Choroid plexus epithelial cell (primary cell): ENCODE results near the gene CDKN1C.
A peak's percentile ranks its signal among the peaks of the same experiment; 100 is the strongest.

Experiments
- DNase-seq: peaks from one replicate; pipeline ENCODE4 v3.0.0-alpha.2; 2010; ENCODE audit warnings: low read depth
- H3K4me3 ChIP-seq: 2 replicates; pipeline ENCODE4 v1.5.1; 2011; ENCODE audit warnings: low read depth, mild to moderate bottlenecking, control low read depth, low read length, moderate library complexity
- TF ChIP-seq, protein P1 (sequence below): conservative IDR thresholded peaks from 2 replicates; pipeline ENCODE4 v1.5.1; 2011; ENCODE audit warnings: low read depth, mild to moderate bottlenecking, control low read depth, inconsistent platforms, low read length, moderate library complexity

CDKN1C gene

DNA sequence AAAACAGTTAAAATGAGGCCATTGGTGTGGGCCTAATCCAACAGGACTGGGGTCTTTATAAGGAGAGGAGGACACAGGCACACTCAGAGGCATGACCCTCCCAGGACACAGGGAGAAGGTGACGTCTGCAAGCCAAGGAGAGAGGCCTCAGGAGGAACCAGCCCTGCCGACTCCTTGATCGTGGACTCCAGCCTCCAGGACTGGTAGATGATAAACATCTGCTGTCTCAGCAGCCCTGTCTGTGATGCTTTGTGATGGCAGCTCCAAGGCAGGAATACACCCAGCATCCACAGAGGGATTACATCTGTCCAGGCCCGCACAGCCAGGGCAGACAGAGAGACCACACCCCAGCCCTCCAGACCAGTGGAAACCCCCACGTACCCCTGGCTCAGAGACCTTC is 18.4 kb downstream of the CDKN1C start:
- TF ChIP-seq, protein P1, sequence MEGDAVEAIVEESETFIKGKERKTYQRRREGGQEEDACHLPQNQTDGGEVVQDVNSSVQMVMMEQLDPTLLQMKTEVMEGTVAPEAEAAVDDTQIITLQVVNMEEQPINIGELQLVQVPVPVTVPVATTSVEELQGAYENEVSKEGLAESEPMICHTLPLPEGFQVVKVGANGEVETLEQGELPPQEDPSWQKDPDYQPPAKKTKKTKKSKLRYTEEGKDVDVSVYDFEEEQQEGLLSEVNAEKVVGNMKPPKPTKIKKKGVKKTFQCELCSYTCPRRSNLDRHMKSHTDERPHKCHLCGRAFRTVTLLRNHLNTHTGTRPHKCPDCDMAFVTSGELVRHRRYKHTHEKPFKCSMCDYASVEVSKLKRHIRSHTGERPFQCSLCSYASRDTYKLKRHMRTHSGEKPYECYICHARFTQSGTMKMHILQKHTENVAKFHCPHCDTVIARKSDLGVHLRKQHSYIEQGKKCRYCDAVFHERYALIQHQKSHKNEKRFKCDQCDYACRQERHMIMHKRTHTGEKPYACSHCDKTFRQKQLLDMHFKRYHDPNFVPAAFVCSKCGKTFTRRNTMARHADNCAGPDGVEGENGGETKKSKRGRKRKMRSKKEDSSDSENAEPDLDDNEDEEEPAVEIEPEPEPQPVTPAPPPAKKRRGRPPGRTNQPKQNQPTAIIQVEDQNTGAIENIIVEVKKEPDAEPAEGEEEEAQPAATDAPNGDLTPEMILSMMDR, result no peak
- H3K4me3 ChIP-seq, result no peak overlapping the region
- DNase-seq, result no peak

DNA sequence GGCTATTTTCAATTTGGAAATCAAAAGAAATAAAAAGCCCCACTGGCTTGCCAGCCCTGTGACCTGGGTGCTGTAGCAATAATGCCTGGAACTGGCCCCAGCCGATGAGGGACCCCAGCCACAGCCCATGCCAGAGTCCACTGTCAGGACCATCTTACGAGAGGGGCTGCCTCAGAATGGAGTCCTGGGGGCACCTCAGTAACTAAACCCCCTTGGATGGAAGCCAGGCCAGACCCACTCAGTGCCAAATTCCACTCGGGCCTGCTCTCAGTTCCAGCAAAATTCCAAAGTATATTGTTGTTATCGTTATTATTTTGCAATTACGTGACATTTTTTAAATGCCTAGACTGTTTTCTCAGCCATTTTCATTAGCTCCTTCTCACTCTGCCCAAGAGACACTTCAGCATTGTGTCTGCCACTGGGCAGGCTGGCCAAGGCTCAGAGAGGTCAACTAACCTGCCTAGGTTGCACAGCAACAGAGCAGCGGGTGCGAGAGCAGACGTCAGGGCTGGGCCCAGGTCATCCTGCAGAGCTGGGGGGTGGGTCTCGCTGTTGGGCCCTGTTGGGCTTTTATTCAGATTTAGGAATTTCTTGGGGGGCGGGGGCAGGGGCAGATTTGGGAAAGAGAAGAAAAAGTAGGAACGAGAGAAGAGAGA is 19.5 kb downstream of the CDKN1C start:
- TF ChIP-seq, protein P1, result no peak
- no peak overlapping the region for H3K4me3 ChIP-seq
- no peak for DNase-seq

DNA sequence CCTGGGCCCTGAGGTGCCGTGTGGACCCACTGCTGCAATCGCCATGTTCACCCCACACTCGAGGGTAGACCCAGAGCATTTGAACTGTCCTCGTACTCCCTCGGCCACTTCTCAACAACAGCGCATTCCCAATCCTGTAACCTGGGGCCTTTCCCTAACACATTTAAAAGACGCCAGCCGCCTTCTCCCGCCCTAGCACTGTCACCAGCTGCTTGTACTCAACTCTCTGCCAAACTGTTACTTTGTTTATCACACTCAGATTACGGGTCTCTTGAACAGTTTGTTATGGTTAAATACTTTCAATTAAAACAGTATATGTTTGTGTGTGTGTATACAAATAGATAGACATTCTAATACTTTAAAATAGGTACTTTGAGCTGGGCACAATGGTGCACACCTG is 20.7 kb downstream of the CDKN1C start:
- TF ChIP-seq, protein P1, result no peak
- no peak for DNase-seq

DNA sequence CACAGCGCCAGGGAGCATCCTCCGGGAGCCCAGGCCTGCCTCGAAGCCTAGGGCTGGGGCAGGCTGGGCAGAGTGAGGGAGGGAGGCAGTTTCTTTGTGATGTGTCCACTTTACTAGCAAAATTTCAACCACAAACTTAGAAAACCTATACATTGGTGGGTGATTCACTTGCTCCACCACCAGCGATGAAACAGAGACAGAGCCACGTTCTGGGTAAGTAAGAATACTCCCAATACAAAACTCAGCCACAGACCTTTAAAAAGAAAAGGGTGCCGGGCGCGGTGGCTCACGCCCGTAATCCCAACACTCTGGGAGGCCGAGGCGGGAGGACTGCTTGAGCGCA is 22.3 kb downstream of the CDKN1C start:
- no peak overlapping the region for H3K4me3 ChIP-seq
- TF ChIP-seq, protein P1, result no peak
- no peak for DNase-seq

More for the DNA sequence above, 20.7 kb downstream of the CDKN1C start:
- H3K4me3 ChIP-seq, result no peak overlapping the region

DNA sequence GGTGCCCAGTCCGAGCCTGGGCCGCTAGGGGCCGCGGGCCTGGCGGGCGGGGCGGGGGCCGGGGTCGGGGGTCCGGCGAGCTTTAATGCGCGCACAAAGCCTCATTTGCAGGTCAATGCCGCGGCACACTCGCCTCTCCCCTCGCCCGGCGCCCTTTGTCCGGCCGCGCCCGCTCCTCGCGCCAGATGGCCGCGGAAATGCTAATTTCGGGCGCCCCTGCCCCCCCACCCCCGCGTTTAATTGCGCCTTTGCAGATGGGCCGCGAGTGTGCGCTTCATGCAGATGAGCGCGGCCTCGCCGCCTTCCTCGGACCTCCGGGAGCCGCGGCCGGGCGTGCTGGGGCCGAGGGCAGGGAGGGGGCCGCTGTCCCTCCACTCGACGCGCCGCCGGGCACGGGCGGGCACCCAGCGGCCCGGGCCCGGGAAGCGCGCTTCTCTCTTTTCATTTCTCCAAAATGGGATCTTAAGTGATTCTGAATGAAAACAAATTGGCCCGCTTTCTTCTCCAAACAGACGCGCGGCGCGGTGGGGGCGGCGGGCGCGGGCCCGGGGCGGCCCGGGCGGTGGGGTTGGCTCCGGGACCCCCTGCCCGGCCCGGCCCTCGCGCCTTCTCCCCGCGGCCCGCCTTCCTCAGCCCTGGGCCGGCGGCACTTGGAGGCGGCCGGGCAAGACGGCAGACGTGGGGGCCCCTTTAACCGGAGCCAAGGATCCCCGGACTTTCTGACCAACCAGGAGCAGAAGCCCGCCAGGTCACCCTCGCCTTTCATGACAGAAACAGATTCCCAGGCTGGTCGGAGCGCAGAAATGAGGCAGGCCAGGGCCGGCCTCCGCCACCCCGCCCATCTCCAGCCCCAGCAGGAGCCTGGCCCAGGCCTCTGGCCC is 22.9 kb downstream of the CDKN1C start:
- DNase-seq, result no peak
- H3K4me3 ChIP-seq, result no peak overlapping the region
- TF ChIP-seq, protein P1, result no peak

DNA sequence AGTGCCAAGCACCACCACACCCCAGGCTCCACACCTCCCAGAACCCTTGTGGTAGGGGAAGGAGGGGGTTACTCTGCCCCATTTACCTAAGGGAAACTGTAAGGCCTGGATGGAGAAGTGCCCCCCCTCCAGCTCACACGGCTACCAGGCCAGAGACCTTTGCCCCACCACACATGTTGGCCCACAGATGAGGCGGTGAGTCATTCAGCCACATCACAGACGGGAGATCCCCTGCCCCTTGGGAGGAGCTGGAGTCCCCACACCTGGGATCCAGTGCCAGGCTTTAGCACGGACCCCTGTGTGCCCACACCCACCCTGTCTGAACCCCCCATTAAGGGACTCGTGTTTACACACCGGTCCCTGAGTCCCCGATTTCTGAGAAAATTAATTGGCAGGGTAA is 24.9 kb downstream of the CDKN1C start:
- TF ChIP-seq, protein P1, result no peak
- H3K4me3 ChIP-seq, result no peak overlapping the region
- peak; percentile 68 for DNase-seq
